ENCODE results near the gene TCF15.
"Not testable (repeated sequence)": the region's sequence is repeated elsewhere in the genome, so short reads cannot be mapped to it uniquely, and the experiment has no call there.

Gene TCF15

DNA sequence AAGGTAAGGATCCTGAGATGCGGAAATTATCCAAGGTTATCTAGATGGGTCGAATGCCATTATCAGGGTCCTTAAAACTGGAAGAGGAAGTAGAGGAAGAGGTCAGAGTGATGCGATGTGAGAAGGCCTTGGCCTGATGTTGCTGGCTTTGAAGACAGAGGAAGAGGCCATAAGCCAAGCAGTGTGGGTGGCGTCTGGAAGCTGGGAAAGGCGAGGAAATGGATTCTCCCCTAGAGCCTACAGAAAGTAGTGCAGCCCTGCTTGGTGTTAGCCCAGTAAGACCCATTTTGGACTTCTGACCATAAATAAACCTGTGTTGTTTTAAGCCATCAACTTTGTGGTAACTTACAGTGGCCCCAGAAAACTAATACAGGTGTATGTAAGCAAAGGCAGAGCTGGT lies 40.8 kb upstream of the TCF15 start:
- Histone ChIP-seq H3K9ac (ENCODE audit: low read depth, low read length) (no peak overlapping the region), H3K36me3 (ENCODE audit: insufficient read depth, low read length) (peaks cover 43% of the 10 kb centered on the region), H3K9me3 (replicated peaks; ENCODE audit: low read length) (no peaks in the 10 kb centered on the region), H3K4me3 (ENCODE audit: low read length) (no peak overlapping the region), H3K4me1 (ENCODE audit: control insufficient read depth, insufficient read depth, low read length) (peaks cover 25% of the 10 kb centered on the region), H3K4me2 (ENCODE audit: low read length) (peak overlapping the region; percentile 92), H3K27me3 (ENCODE audit: control insufficient read depth, insufficient read depth, low read length) (no peaks in the 10 kb centered on the region)

- peaks cover 25% of the 10 kb centered on the region for H3K4me1 ChIP-seq (ENCODE audit: control insufficient read depth, insufficient read depth, low read length)
- no peak overlapping the region for H3K9ac ChIP-seq (ENCODE audit: low read depth, low read length)
- no peaks in the 10 kb centered on the region for H3K9me3 ChIP-seq (replicated peaks; ENCODE audit: low read length)
- H3K27me3 ChIP-seq (ENCODE audit: control insufficient read depth, insufficient read depth, low read length) = no peaks in the 10 kb centered on the region
- peak overlapping the region; percentile 92 for H3K4me2 ChIP-seq (ENCODE audit: low read length)
- H3K4me3 ChIP-seq (ENCODE audit: low read length) = no peak overlapping the region
- peaks cover 46% of the 10 kb centered on the region for H3K36me3 ChIP-seq (ENCODE audit: insufficient read depth, low read length)
Measured at GRCh38 chr20:650281-650680, 40.2 kb upstream of the TCF15 start.

- no peak overlapping the region for H3K4me2 ChIP-seq (ENCODE audit: low read length)
- H3K4me3 ChIP-seq (ENCODE audit: low read length) = no peak overlapping the region
- no peaks in the 10 kb centered on the region for H3K9me3 ChIP-seq (replicated peaks; ENCODE audit: low read length)
- H3K27me3 ChIP-seq (ENCODE audit: control insufficient read depth, insufficient read depth, low read length) = peaks cover 5% of the 10 kb centered on the region
- H3K4me1 ChIP-seq (ENCODE audit: control insufficient read depth, insufficient read depth, low read length) = peaks cover 13% of the 10 kb centered on the region
- peaks cover 46% of the 10 kb centered on the region for H3K36me3 ChIP-seq (ENCODE audit: insufficient read depth, low read length)
- no peak overlapping the region for H3K9ac ChIP-seq (ENCODE audit: low read depth, low read length)
Measured at GRCh38 chr20:647479-648019, 37.4 kb upstream of the TCF15 start.

GRCh38 chr20:646868-647233 lies 36.7 kb upstream of the TCF15 start:
- Histone ChIP-seq H3K4me3 (ENCODE audit: low read length) (no peak overlapping the region), H3K9me3 (replicated peaks; ENCODE audit: low read length) (no peaks in the 10 kb centered on the region), H3K9ac (ENCODE audit: low read depth, low read length) (no peak overlapping the region), H3K27me3 (ENCODE audit: control insufficient read depth, insufficient read depth, low read length) (peaks cover 5% of the 10 kb centered on the region), H3K4me2 (ENCODE audit: low read length) (no peak overlapping the region), H3K36me3 (ENCODE audit: insufficient read depth, low read length) (peaks cover 46% of the 10 kb centered on the region), H3K4me1 (ENCODE audit: control insufficient read depth, insufficient read depth, low read length) (peaks cover 7% of the 10 kb centered on the region)

DNA sequence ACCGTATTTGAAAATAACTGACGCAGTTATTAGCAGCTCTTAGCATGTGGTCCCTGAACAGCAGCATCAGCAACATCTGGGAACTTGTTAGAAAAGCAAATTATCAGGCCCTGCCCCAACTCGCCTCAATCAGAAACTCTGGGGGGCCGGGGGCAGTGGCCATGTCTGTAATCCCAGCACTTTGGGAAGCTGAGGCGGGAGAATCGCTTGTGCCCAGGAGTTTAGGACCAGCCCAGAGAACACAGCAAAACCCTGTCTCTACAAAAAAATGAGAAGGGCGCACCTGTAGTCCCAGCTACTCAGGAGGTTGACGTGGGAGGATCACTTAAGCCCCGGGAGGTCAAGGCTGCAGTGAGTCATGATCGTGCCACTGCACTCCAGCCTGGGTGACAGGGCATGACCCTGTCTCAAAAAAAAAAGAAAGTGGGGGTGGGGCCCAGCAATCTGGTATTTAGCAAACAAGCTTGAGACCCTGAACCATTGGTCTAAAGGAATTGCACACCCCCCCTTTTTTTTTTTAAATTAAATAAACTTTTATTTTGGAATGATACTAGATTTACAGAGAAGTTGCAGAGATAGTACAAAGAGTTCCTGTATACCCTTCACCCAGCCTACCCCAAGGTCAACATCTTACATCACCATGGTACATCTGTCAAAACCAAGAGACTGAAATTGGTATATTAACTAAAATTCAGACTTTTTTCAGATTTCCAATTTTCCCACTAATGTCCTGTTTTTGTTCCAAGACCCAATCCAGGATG lies 36.2 kb upstream of the TCF15 start:
- Histone ChIP-seq H3K4me2 (ENCODE audit: low read length) (no peak overlapping the region), H3K36me3 (ENCODE audit: insufficient read depth, low read length) (peaks cover 46% of the 10 kb centered on the region)

GRCh38 chr20:645318-646106 lies 35.4 kb upstream of the TCF15 start:
- Histone ChIP-seq H3K9me3 (replicated peaks; ENCODE audit: low read length) (no peaks in the 10 kb centered on the region), H3K9ac (ENCODE audit: low read depth, low read length) (no peak overlapping the region), H3K4me1 (ENCODE audit: control insufficient read depth, insufficient read depth, low read length) (no peaks in the 10 kb centered on the region), H3K4me3 (ENCODE audit: low read length) (no peak overlapping the region), H3K27me3 (ENCODE audit: control insufficient read depth, insufficient read depth, low read length) (peaks cover 10% of the 10 kb centered on the region), H3K4me2 (ENCODE audit: low read length) (no peak overlapping the region), H3K36me3 (ENCODE audit: insufficient read depth, low read length) (peaks cover 40% of the 10 kb centered on the region)

More for the DNA sequence above, 36.2 kb upstream of the TCF15 start:
- Histone ChIP-seq H3K9ac (ENCODE audit: low read depth, low read length) (no peak overlapping the region), H3K27me3 (ENCODE audit: control insufficient read depth, insufficient read depth, low read length) (peaks cover 5% of the 10 kb centered on the region), H3K4me1 (ENCODE audit: control insufficient read depth, insufficient read depth, low read length) (peaks cover 4% of the 10 kb centered on the region), H3K4me3 (ENCODE audit: low read length) (no peak overlapping the region), H3K9me3 (replicated peaks; ENCODE audit: low read length) (no peaks in the 10 kb centered on the region)

GRCh38 chr20:644692-645317 lies 34.7 kb upstream of the TCF15 start:
- Histone ChIP-seq H3K4me2 (ENCODE audit: low read length) (no peak overlapping the region), H3K4me3 (ENCODE audit: low read length) (no peak overlapping the region), H3K9me3 (replicated peaks; ENCODE audit: low read length) (no peaks in the 10 kb centered on the region), H3K36me3 (ENCODE audit: insufficient read depth, low read length) (peaks cover 34% of the 10 kb centered on the region), H3K27me3 (ENCODE audit: control insufficient read depth, insufficient read depth, low read length) (peaks cover 18% of the 10 kb centered on the region), H3K9ac (ENCODE audit: low read depth, low read length) (no peak overlapping the region), H3K4me1 (ENCODE audit: control insufficient read depth, insufficient read depth, low read length) (no peaks in the 10 kb centered on the region)

DNA sequence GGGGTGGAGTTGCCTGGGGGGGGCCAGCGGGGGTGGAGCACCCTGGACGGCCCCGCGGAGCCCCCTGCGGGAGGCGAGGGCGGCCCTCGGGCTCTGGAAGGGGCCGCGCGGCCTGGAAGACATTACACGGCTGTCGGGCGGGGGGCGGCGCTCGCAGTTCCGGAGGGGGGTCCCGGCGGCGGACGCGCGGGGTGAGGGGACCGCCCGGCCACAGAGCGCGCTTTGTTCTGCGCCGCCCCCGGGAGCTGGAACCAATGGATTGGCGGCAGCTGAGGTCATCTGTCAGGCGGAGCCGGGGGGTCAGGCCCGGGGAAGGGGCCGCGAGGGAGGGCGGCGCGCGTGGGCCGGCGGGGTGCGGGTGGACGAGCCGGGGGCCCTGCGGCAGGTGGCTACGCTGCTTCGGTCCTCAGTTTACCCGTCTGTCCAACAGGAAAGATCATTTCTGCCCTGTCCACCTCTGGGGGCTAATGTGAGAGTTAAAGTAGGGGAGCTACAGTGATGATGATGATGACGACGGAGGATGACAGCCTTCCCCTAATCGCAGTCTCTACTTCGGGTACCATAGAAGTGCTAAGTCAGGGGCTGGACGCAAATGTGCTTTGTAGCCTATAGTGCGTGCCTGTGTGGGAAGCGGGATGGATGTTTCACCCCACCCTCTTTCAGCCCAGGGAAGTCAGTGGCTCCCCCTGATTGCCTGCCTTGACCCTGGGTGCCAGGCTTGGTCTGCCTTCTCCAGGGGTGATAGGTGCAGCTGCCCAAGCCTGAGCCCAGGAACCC lies 32.5 kb upstream of the TCF15 start:
- H3K9ac ChIP-seq (ENCODE audit: low read depth, low read length) = no peak overlapping the region
- H3K4me1 ChIP-seq (ENCODE audit: control insufficient read depth, insufficient read depth, low read length) = no peaks in the 10 kb centered on the region
- peak overlapping the region; percentile 52 for H3K4me2 ChIP-seq (ENCODE audit: low read length)
- H3K27me3 ChIP-seq (ENCODE audit: control insufficient read depth, insufficient read depth, low read length) = peaks cover 22% of the 10 kb centered on the region
- peak overlapping the region; percentile 19 for H3K4me3 ChIP-seq (ENCODE audit: low read length)
- no peaks in the 10 kb centered on the region for H3K9me3 ChIP-seq (replicated peaks; ENCODE audit: low read length)
- H3K36me3 ChIP-seq (ENCODE audit: insufficient read depth, low read length) = peaks cover 16% of the 10 kb centered on the region

GRCh38 chr20:642013-642397 lies 31.9 kb upstream of the TCF15 start:
- not testable (repeated sequence) for H3K4me1 ChIP-seq (ENCODE audit: control insufficient read depth, insufficient read depth, low read length); H3K9ac ChIP-seq (ENCODE audit: low read depth, low read length); H3K4me3 ChIP-seq (ENCODE audit: low read length); H3K4me2 ChIP-seq (ENCODE audit: low read length); H3K9me3 ChIP-seq (replicated peaks; ENCODE audit: low read length)
- H3K27me3 ChIP-seq (ENCODE audit: control insufficient read depth, insufficient read depth, low read length) = peaks cover 28% of the 10 kb centered on the region
- H3K36me3 ChIP-seq (ENCODE audit: insufficient read depth, low read length) = peaks cover 11% of the 10 kb centered on the region

GRCh38 chr20:641516-641875 lies 31.4 kb upstream of the TCF15 start:
- Histone ChIP-seq H3K4me3 (ENCODE audit: low read length) (no peak overlapping the region), H3K9me3 (replicated peaks; ENCODE audit: low read length) (no peaks in the 10 kb centered on the region), H3K36me3 (ENCODE audit: insufficient read depth, low read length) (peaks cover 6% of the 10 kb centered on the region), H3K4me1 (ENCODE audit: control insufficient read depth, insufficient read depth, low read length) (no peaks in the 10 kb centered on the region), H3K9ac (ENCODE audit: low read depth, low read length) (no peak overlapping the region), H3K4me2 (ENCODE audit: low read length) (no peak overlapping the region), H3K27me3 (ENCODE audit: control insufficient read depth, insufficient read depth, low read length) (peaks cover 31% of the 10 kb centered on the region)

Measured in skeletal muscle satellite cell (primary cell).